Stimulated activated CD4-positive, alpha-beta T cell treated with anti-CD3 and anti-CD28 coated beads, Interleukin-12 subunit alpha, Interleukin-12 subunit beta, amount 100 ng/mL, for 24 hours (primary cell): ENCODE results near the gene MUC5B.
"Not testable (repeated sequence)": the region's sequence is repeated elsewhere in the genome, so short reads cannot be mapped to it uniquely, and the experiment has no call there.

Experiments used
- DNase-seq, 2 experiments: peaks; one replicate each; pipeline ENCODE4 v3.0.0-alpha.2; 2020; ENCODE audit warnings: low read depth in 2 of 2

MUC5B gene

GRCh38 chr11:1222491-1223345, at the start of gene MUC5B:
TSS of gene MUC5B (plus strand) at chr11:1223066. CDS start at chr11:1223124, 58 bp downstream.
- no peak for DNase-seq

DNA sequence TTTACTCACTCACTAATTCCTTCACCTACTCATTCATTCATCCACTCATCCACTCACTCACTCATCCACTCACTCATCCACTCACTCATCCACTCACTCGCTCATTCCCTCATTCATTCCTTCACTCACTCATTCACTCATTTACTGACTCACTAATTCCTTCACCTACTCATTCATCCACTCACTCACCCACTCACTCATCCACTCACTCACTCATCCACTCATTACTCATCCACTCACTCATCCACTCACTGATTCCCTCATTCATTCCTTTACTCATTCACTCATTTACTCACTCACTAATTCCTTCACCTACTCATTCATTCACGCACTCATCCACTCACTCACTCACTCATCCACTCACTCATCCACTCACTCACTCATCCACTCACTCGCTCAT, 49.5 kb upstream of the MUC5B start:
- not testable (repeated sequence) for DNase-seq

DNA sequence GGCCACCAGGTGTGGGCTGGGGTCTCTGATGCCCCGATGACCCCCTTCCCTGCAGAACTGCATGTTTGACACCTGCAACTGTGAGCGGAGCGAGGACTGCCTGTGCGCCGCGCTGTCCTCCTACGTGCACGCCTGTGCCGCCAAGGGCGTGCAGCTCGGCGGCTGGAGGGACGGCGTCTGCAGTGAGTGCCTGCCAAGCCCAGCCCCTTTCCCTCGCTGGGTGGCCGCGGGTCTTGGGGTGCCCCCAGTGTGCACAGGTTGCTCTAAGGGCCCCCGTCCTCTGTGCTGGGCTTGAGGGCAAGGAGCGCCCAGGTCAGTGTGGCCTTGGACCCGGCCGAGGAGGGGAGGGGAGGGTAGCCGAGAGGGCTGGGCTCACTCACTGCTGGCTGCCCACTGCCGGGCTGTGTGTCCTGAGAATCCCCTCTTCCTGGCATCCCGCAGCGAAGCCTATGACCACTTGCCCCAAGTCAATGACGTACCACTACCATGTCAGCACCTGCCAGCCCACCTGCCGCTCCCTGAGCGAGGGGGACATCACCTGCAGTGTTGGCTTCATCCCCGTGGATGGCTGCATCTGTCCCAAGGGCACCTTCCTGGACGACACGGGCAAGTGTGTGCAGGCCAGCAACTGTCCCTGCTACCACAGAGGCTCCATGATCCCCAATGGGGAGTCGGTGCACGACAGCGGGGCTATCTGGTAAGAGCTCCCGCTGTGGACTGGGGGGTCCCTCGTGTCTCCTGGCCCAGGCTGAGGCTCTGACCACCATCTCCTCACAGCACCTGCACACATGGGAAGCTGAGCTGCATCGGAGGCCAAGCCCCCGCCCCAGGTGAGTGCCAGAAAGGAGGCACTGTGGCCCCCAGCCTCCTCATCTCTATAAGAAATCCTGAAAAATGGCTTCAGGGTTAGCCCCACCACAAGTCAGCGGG, 48.2 kb upstream of the MUC5B start:
- DNase-seq = no peak

- DNase-seq = no peak
Measured at GRCh38 chr11:1175461-1176223, 47.2 kb upstream of the MUC5B start.

GRCh38 chr11:1176224-1177019, 46.4 kb upstream of the MUC5B start:
- DNase-seq = no peak

- no peak for DNase-seq
Measured at GRCh38 chr11:1177020-1177770, 45.7 kb upstream of the MUC5B start.

DNA sequence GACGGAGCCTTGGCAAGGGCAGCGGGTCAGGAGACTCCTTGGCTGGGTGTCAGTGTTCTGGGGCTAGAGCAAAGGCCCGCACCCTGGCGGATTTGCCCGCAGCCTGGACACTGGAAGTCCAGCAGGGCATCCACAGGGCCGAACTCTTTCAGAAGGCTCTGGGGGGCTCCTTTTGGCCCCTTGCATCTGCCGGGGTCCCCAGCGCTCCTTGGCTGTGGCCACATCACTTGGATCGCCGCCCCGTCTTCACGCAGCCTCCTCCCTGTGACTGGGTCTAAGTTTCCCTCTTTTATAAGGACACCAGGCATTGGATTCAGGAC, 45.1 kb upstream of the MUC5B start:
- DNase-seq = no peak

GRCh38 chr11:1178201-1178885, 44.5 kb upstream of the MUC5B start:
- DNase-seq = no peak

GRCh38 chr11:1178906-1179305, 44.0 kb upstream of the MUC5B start:
- DNase-seq = no peak

- DNase-seq = no peak
Measured at GRCh38 chr11:1179641-1180040, 43.2 kb upstream of the MUC5B start.

DNA sequence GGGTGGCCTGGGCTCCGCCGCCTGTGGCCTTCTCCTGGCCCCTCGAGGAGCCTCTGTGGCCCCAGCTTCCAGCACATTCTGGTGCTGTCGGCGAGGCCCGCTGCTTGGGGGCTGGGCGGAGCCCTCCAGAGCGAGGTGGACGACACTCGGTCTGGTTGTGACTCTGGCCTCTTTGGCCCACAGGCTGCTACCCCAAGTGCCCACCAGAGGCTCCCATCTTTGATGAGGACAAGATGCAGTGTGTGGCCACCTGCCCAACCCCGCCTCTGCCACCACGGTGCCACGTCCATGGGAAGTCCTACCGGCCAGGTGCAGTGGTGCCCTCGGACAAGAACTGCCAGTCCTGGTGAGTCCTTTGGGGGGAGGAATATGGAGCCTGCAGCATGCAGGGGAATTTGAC, 42.7 kb upstream of the MUC5B start:
- DNase-seq = no peak

DNA sequence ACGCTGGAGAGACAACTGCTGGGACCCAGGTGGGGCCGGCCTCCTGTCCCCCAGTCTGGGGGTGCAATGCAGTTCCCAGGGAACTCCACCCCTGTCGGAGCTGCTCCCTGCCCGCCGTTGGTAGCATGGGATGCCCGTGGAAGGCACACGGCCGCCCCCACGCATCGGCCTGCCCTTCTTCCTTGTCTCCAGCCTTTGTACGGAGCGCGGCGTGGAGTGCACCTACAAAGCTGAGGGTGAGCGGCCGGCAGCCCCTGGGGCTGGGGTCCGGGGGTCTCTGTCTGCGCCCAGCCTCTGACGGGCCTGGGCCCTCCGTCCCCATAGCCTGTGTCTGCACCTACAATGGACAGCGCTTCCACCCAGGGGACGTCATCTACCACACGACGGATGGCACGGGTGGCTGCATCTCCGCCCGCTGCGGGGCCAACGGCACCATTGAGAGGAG, 41.9 kb upstream of the MUC5B start:
- no peak for DNase-seq

GRCh38 chr11:1181420-1181819, 41.4 kb upstream of the MUC5B start:
- no peak for DNase-seq

DNA sequence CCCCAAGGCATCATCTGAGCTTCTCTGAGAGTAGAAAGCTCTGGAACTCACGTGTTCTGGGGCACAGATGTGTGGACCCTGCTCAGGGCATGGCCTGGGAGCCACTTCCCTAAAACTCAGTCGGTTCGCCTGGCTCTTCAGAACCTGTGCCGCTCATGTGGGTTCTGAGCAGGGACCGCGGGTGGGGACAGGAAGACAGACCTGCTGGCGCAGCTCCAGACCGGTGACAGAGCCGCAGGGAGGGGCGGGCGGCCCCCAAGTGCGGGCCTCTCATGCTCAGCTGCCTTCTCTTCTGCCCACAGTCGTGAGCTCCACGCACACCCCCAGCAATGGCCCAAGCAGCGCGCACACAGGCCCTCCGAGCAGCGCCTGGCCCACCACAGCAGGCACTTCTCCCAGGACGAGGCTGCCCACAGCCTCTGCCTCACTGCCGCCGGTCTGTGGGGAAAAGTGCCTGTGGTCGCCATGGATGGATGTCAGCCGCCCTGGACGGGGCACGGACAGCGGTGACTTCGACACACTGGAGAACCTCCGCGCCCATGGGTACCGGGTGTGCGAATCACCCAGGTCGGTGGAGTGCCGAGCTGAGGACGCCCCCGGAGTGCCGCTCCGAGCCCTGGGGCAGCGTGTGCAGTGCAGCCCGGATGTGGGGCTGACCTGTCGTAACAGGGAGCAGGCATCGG, 40.9 kb upstream of the MUC5B start:
- no peak for DNase-seq

GRCh38 chr11:1184139-1184538, 38.7 kb upstream of the MUC5B start:
- not testable (repeated sequence) for DNase-seq

- DNase-seq = not testable (repeated sequence)
Measured at GRCh38 chr11:1188451-1189130, 34.3 kb upstream of the MUC5B start.

DNA sequence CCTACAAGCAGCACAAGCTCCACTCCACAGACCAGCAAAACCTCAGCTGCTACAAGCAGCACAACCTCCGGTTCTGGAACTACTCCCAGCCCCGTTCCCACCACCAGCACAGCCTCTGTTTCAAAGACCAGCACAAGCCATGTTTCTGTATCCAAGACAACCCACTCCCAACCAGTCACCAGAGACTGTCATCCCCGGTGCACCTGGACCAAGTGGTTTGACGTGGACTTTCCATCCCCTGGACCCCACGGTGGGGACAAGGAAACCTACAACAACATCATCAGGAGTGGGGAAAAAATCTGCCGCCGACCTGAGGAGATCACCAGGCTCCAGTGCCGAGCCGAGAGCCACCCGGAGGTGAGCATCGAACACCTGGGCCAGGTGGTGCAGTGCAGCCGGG, 33.0 kb upstream of the MUC5B start:
- DNase-seq = not testable (repeated sequence)

GRCh38 chr11:1191786-1192470, 30.9 kb upstream of the MUC5B start:
- not testable (repeated sequence) for DNase-seq
